DMS153 treated with DMSO at 0.1 percent for 48 hours (cell line): ENCODE measurements around the gene NUDT3.
"Not testable (repeated sequence)": the region's sequence is repeated elsewhere in the genome, so short reads cannot be mapped to it uniquely, and the experiment has no call there.

Experiments used
- DNase-seq: peaks from one replicate; lab custom pipeline; 2025; ENCODE audit not compliant: unreplicated experiment; lab: John Stamatoyannopoulos, UW

Gene NUDT3

DNA sequence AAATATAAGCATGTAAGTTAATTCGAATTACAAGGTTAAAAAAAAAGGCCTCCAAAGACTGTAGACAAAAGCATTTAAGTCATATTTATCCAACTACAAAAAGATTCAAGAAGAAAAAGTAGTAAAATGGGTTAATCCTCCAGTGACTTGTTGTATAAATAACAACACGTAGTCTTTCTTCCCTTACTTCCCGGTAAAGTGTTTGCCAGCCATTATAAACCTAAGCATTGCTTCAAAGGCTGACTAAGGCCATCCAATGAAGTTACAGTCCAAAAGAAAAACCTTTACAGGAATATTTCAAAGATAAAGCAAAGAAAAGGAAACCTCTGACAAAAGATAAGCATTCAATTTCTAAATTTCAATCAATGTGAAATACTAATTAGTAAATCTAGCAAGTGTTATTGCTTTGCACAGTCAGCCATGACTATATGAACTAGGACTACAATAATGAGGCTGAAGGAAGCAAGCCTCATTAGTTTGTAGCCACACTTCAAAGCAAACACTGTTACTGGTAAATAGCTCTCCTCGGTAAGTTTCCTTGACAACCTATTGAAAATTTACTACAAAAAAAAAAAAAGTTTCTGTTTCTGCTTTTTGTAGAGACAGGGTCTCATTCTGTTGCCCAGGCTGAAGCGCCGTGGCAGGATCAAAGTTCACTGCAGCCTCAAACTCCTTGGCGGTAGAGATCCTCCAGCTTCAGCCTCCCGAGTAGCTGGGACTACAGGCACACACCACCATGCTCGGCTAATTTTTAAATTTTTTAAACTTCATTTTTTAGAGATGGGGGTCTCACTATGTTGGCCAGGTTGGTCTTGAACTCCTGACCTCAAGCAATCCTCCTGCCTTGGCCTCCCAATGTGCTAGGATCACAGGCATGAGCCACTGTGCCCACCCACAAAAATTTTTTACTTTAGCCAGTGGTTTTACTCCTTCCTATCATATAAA is 46.0 kb downstream of the NUDT3 start:
- DNase-seq, result no peak

DNA sequence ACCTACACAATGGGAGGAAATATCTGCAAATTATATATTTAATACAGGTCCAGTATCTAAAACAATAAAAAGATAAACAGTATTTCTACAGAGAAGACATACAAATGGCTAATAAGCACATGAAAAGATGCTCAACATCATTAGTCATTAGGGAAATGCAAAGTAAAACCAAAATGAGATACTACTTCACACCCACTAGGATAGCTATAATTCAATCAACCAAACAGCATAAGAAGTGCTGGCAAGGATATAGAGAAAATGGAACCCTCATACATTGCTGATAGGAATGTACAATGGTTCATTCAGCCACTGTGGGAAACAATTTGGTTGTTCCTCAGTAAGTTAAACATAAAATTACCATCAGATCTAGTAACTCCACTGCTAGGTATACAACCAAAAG is 48.7 kb downstream of the NUDT3 start:
- no peak for DNase-seq

DNA sequence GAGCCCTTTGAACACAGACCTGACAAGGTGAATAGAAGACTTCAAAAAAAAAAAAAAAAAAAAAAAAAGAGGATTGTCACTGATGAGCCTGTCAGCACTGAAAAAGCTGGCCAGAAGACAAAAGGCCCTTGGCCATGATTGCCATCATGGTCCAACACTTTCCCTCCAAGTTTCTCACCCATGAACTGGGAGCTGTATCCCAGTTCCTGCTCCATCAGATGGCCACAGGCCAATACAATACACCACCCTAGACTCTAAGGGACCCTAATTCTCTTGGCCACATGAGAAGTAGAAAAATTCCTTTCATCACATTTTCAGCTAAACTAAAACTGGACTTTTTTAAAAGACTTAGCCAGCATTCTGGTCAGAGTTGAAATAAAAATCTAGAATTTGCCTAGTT is 50.2 kb downstream of the NUDT3 start:
- DNase-seq, result no peak

DNA sequence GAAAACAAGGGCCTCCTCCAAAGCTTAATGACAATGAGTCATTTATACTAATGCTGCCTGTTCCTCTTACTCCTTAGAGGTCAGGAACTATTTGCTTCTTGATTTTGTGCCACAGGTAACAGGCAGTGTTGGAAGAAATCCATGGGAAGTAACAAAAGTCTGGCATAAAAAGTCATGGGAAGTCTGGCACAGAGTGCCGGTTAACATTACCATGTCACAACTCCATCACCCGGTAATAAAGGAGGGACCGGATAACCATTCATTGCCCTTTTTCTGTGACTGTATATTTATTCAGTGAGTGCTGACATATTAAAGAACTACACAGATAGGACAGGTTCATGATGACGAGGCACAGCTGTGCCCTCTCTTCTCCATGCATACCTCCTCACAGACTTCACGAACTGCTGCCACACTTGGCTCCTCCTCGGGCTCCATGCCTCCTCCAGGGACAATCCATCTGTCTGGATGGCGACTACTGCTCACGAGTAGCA is 50.9 kb downstream of the NUDT3 start:
- no peak for DNase-seq

DNA sequence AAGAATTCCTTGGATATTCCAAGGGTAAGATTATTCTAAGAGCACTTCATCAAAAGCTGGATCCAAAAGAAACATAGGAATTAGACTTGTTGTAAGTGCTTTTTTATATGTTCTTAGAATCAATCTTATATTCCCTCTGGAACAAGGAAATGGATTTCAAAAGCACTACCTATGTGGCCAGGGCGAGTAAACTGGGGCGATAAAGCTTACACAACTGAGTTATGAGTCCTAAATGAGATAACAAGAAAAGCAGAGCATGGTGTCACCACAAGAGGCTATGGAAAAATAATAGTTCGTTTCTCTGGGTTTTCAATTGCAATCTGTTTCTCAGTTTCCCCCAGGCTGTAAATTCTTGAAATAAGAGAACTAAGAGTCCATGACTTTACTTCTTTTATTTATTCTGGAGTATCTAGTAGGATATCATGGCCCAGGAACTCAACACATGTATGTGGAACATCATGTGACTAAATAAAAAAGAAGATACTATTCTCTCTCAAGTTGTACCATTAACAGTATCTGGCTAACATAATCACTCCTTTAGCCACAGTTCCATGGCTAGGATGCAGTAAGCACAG is 51.5 kb downstream of the NUDT3 start:
- no peak for DNase-seq

DNA sequence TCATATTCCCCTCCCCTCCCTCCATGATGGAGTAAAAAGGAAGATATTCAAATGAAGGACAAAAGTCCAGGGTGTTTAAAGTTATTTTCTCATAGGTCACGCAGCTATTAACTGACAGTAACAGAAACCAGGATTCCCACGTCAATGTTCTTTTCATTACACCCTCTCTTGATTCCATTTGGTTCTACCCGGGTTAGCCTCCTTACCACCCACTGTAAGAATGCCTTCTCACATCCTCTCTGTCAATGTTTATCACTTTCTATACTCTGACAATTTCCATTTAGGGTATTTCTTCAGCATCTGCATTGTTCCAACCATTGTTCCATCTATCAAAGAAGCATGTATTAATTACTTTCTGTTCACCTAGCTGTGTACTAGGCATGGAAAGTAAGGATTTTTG is 52.1 kb downstream of the NUDT3 start:
- no peak for DNase-seq

DNA sequence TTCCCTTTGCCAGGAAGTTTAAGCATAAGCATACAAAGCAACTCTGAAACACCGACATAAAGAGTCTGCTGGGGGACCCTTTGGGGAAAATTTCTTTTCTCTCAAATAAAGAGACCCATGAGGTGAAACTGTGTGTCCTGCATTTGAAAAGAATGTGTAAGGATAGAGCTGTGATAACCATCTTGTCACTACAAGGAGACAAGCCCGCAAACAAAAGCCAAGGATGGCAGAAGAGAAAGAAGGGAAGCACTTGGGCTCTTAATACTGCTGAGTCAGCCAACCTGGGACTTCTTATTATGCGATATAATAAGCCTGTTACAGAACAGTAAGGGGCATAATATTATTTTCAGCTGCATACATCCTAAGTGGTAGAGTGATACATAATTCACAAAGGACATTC is 52.5 kb downstream of the NUDT3 start:
- DNase-seq, result no peak

DNA sequence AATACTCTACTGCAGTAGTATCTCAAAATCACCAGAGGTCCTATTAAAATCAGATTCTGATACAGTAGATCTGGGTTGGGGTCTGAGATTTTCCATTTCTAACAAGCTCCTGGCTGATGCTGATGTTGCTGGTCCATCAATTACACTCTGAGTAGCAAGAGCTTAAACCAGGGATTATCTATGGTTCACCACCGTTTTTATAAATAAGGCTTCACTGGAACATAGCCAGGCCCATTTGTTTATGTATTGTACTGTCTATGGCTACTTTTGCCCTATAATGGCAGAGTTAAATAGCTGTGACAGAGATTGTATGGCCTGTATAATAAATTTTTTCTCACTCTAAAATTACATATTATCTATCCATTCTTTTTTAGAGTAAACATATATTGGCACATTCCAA is 53.0 kb downstream of the NUDT3 start:
- DNase-seq, result no peak

DNA sequence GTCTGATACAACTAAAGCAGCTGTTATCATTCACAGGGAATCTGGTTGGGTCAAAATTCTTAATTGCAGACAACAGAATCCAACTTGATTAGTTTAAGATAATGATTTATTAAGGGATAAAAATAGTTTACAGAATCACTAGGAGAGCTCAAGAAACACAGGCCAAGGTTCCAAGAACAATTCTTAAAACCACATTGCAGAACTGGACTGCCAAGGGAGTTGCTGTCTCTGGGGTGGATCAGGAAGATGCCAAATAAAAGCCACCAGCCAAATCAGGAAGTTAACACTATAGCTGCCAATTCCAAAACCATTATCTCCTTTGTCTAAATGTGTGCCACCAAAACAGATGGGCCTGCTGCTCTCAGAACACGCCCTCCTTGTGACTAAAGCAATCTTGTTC is 53.7 kb downstream of the NUDT3 start:
- DNase-seq, result no peak

DNA sequence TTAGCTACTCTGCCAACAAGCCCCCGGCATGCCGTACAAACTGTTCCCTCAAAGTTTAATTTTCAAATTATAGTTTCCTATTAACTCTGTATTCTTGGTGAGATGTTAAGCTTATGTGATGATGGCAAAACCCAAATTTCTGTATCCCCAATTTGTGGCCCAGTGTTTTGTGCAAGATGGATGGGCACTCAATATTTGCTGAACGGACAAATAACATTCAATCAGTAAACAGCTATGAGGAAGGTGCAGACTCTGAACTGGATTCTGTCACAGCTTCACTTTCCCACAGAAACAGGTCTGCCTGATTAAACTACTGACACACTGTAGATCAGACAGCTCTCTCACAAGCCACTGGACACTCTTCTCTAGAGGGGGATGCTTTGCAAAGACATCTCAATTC is 54.1 kb downstream of the NUDT3 start:
- no peak for DNase-seq

DNA sequence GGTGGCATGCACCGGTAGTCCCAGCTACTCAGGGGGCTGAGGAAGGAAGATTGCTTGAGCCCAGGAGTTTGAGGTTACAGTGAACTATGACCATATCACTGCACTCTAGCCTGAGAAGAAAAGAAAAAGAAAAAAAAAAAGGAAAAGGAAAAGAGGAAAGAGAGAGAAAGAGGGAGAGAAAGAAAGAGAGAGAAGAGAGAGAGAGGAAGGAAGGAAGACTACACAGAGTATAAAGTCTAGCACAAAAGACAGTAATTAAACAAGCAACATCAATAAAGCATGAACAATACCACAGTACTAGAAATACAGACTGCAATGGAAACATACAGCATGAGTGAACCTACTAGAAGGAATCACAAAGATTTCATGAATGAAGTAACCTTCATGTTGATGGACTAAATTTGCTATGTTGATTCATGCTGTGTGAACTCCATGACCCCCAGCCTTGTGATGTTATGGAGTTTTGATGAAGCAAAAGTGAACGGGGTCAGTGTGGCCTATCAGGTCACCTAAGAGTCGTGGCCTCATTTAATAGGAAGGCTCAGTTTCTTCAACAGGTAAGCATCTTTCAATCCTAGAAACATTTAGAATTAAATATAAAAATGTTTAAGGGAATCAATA is 57.6 kb downstream of the NUDT3 start:
- no peak for DNase-seq

DNA sequence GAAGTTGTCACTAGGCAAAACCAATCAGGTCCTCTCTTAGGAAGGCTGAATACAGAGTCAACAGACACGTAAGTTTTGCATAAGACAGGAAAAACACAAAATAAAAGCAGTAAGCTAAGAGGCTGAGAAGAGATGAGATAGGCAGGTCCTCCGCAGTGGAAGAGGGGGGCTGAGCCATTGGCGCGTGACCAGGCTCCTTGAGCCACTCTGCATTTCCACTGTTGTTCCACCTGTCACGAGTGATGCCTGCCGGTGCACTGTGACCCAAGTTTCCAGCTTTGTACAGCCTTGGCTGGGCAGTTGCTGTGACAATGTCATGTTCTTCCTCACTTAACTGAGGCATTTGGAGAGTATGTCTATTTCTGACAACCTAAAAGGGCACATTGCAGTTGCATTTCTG is 58.6 kb downstream of the NUDT3 start:
- no peak for DNase-seq

DNA sequence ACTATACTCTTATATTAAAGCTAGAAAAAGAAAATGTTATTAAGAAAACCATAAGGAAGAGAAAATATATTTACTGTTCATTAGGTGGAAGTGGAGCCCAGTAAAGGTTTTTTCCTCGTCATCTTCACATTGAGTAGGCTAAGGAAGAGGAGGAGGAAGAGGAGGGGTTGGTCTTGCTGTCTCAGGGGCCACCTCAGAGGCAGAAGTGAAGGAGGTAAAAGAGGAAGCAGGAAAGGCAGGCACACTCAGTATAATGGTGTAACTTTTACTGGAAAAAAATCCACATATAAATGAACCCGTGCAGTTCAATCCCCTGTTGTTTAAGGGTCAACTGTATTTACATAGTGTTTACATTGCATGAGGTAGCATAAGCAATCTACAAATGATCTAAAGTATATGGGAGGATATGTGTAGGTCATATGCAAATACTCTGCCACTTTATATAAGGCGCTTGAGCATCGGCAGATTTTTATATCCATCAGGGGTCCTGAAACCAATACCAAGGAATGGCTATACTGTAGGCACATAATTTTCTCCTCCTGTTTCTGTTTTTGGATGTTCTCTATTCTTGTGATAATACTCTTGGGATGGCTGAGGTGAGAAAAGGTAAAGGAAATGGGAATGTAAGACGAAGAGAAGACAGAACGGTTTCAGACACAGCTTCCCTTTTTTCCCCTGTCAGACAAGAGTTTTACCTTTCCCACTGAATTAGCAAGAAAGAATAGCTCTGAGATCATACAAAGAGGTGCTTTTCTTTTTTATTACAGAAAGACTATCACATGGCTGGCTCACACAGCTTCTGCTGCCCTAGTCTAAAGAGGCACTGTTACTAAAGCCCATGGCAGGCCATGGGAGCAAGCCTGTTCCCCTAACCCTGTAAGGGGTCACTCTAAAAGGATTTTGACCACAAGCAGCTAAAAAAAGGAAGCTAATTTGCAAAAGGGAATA is 59.9 kb downstream of the NUDT3 start:
- DNase-seq, result no peak

DNA sequence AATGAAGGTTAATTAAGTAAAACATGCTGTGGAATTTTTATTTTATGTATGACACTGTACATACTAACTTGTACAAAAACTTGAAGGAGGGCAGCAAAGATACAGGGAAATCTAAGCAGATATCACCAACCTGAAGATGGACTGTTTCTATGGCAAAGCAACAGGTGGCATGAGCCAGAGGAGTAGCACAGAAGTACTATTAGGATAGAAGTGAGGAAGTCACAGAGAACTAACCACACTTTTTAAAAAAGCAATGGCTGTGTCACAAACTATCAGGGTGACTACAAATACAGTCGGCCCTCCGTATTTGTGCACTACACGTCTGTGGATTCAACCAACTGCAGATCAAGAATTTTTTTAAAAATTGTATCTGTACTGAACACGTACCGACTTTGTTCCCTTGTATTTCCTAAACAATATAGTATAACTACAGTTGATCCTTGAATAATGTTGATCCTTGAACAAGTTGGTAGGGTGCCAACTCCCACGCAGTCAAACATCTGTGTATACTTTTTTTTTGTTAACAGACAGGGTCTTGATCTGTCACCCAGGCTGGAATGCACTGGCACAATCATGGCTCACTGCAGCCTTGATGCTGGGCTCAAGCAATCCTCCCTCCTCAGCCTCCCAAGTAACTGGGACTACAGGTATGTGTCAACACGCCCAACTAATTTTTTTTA is 61.0 kb downstream of the NUDT3 start:
- no peak for DNase-seq

DNA sequence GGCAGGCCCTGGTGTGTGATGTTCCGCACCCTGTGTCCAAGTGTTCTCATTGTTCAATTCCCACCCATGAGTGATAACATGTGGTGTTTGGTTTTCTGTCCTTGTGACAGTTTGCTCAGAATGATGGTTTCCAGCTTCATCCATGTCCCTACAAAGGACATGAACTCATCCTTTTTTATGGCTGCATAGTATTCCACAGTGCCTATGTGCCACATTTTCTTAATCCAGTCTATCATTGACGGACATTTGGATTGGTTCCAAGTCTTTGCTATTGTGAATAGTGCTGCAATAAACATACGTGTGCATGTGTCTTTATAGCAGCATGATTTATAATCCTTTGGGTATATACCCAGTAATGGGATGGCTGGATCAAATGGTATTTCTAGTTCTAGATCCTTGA is 62.7 kb downstream of the NUDT3 start:
- not testable (repeated sequence) for DNase-seq

DNA sequence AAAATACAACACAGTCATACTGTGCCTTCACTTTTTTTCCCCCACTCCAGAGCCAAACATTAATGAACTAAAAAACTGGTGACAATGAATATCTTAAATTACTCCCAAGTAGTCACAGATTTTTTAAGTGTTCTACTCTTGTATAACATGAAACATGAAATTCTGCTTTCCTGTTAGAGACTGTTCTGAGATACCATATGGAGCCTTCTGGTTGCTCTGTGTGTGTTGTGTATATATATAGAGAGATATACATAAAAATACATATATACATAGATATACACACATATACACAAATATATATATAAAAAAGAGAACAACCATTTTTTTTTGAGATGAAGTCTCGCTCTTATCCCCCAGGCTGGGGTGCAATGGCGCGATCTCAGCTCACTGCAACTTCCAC is 63.5 kb downstream of the NUDT3 start:
- DNase-seq, result no peak

DNA sequence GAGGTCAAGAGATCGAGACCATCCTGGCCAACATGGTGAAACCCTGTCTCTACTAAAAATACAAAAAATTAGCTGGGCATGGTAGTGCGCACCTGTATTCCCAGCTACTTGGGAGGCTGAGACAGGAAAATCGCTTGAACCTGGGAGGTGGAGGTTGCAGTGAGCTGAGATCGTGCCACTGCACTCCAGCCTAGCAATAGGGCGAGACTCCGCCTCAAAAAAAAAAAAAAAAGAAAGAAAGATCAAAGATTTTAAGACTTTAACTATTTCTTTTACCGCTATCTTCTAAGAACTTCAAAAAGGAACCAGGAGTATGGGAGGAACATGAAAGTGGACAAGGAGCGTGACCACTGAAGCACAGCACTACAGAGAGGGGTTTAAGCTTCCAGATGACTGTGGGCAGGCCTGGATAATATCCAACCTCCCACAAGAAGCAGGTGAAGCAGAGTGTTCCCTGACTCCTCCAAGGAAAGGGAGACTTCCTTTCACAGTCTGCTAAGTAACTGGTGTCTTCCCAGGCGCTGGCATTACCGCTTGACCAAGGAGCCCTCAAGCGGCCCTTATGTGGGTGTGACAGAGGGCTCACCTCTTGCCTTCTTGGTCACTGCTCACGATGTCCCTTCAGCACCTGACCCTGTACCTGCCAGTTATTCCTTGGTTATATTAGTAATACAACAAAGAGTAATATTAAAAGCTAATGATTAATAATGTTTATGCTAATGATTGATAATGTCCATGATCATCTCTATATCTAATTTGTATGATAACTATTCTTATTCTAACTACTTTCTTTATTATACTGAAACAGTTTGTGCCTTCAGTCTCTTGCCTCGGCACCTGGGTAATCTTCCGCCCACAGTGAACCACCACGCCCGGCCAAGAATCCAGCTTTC is 64.9 kb downstream of the NUDT3 start:
- not testable (repeated sequence) for DNase-seq

DNA sequence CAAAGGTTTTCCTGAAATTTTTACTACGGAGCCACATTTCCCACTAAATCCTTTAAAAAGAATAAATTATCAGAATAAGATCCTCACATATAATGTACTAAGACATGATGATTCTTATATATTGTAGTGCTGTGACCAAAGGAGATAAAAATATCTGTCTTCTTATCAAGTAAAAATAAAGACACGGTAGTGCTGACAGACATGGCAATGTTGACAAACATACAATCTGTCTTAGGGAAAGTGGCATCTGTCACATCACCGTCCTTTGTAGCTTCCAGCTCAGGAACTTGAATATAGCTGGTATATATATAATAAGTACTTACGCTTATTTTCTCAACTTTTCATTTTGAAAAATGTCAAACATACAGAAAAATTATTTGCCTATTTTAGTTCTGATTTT is 66.8 kb downstream of the NUDT3 start:
- no peak for DNase-seq

DNA sequence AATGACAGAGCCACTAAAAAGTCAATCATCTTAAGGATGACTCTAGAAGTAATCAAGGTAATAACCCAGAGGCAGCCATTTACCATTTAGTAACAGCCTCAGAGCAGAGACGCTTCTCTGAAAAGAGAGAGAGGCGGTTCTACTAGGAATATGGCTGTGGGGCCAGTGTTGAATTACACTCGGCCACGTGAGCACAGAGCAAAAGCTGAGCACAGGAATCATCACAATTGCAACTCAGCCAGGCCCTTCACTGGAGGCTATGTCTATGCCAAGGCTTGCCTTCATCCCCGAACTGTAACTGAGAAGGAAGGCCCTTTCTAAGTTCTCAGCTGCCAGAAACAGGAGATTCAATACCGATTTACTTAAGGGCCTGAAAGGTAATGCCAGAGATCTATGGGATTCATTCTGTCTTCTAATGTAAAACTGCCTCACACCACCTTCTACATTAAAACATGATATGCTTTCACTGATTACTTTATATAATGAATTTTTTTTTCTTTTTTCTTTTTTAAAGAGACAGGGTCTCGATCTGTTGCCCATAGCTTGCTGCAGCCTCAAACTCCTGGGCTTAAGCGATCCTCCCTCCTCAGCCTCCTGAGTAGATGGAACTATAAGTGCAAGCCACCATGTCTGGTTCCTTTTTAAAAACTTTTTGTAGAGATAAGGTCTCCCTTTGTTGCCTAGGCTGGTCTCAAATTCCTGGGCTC is 67.6 kb downstream of the NUDT3 start:
- no peak for DNase-seq
